ENCODE results near the gene DOK1.
A peak's percentile ranks its signal among the peaks of the same experiment; 100 is the strongest.
"Not testable (repeated sequence)": the region's sequence is repeated elsewhere in the genome, so short reads cannot be mapped to it uniquely, and the experiment has no call there.

DOK1 gene

GRCh38 chr2:74548285-74548899 lies 6.1 kb upstream of the DOK1 start:
- no peak for DNase-seq (ENCODE audit: low read depth in 1 of 2, low spot score in 1 of 2)

DNA sequence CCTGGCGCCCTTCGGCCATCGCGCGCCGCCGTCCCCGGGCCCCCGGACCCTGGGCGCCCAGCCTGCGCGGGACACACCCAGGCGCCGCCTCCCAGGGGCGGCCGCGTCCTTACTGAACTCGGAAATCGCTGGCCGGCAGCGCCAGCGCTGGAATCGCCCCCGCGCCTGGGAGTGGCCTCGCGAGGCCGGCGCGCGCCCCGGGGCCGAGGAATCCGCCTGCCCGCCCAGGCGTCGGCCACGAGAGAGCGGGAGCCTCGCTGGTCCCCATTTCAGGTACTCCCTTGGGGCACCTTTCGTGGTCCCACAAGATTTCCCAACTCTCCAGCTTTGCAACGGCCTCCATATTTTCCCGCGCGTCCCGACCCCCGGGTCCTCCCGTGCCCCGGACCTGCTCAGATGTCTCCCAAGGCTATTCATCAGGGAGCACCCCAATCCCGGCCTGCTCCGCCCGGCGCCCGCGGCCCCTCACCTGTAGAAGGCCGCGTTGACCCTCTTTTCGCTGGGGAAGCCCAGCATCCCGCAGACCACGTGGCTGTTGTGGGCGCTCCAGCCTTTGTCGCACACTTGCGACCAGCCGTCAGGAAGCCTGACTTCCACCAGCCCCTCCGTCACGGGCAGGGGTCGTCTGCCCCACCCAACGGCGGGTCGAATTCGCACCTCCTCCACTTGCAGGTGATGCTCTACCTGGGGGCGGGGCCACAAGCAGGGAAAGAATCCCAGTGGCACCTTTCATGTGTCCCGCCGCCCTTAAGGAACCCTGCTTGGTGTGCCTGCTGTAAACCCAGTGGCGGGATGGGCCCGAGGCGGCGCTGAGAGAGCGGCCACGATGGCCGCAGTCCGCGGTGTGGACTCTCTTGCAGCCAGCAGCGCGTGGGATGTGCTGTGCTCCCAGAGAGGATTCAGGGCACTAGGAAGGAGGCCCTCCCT lies 5.4 kb upstream of the DOK1 start:
- no peak for DNase-seq (ENCODE audit: low read depth in 1 of 2, low spot score in 1 of 2)

- no peak for DNase-seq (ENCODE audit: low read depth in 1 of 2, low spot score in 1 of 2)
Observed at GRCh38 chr2:74550231-74550630, 4.3 kb upstream of the DOK1 start.

- no peak for DNase-seq (ENCODE audit: low read depth in 1 of 2, low spot score in 1 of 2)
Observed at GRCh38 chr2:74551530-74551929, 3.0 kb upstream of the DOK1 start.

- DNase-seq (ENCODE audit: low read depth in 1 of 2, low spot score in 1 of 2) = no peak
Observed at GRCh38 chr2:74551942-74552913, 2.3 kb upstream of the DOK1 start.

DNA sequence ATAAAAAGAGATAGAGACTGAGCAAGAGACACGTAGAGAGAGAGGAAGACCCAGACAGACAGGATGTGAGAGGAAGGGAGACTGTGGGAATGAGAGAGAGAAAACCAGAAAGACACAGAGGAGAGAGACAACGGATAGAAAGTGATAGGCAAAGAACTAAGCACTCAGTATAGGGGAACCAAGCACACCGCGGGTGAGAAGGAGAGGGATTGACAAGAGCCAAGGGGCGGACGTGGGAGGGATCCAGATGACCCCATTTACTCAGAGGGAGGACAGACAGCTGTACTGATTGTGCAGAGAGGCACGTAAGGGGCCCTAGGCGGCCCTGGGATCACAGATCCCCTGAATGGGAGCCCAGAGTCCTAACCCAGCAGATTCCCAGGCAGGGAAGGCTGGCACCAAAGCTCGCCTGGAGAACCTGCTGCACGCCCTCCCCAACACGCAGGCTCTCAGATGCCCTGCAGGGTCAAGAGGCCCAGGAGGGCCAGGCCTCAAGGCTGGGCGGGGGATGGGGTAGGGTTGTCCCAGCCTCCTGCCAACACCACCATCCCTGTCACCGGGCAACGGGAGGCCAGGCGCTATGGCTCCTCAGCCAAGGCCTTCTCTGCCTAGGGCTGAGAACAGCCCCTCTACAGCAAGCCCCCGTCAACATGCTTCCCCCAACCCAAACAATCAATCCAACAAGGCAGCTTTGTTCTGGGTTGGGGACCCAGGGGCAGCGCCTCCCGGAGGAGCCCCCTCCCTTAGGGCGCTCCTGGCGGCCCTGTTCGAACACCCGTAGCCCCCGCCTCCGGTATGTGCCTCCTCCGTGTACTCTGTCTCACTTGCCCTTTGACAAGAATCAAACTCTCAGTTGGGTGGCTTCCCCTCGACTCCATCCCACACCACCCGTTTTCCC lies 1.4 kb upstream of the DOK1 start:
- DNase-seq (ENCODE audit: low read depth in 1 of 2, low spot score in 1 of 2) = no peak

DNA sequence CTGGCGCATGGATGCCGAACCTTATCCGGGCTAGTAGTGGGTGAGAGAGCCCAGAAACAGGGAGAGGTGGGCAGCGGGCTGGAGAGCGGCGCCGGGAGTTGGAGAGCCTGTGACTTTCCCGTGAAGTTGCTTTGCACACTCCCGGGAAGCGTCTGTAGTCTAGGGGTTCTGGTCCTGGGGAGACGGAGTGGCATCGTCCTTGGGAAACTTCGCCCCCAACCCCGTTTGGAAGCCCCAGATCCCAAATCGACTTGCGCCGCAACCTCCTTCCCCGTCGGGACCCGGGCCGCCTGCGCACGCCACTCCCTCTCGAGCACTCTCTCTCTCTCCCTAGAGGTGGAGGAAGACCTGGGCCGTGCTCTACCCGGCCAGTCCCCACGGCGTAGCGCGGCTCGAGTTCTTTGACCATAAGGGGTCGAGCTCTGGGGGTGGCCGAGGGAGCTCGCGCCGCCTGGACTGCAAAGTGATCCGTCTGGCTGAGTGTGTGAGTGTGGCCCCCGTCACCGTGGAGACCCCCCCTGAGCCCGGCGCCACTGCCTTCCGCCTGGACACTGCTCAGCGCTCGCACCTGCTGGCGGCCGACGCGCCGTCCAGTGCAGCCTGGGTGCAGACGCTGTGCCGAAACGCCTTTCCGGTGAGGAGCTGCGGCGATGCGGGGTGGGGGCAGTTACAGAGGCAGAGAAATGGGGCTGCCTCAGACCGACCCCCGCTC lies 456 bp downstream of the DOK1 start:
- DNase-seq (ENCODE audit: low read depth in 1 of 2, low spot score in 1 of 2) = peak in 1 of 2 donors; percentile 28

DNA sequence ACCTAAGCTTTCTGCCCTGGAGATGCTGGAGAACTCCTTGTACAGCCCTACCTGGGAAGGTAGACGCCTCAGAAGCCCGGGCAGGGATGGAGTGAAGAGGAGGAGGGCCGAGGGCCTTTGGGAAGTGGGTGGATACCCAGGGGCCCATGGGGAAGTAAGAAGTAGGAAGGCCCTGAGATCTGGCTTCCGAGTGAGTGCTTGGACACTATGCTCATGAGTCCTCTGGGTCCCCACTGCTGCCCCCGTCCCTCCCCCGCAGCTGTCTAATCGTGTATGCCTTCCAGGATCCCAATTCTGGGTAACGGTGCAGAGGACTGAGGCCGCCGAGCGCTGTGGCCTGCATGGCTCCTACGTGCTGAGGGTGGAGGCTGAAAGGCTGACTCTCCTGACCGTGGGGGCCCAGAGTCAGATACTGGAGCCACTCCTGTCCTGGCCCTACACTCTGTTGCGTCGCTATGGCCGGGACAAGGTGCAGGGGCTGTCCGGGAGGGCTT lies 1.1 kb downstream of the DOK1 start:
- no peak for DNase-seq (ENCODE audit: low read depth in 1 of 2, low spot score in 1 of 2)

GRCh38 chr2:74556159-74556558 lies 1.6 kb downstream of the DOK1 start:
- no peak for DNase-seq (ENCODE audit: low read depth in 1 of 2, low spot score in 1 of 2)

GRCh38 chr2:74556831-74557370 lies 2.4 kb downstream of the DOK1 start:
- DNase-seq (ENCODE audit: low read depth in 1 of 2, low spot score in 1 of 2) = no peak

DNA sequence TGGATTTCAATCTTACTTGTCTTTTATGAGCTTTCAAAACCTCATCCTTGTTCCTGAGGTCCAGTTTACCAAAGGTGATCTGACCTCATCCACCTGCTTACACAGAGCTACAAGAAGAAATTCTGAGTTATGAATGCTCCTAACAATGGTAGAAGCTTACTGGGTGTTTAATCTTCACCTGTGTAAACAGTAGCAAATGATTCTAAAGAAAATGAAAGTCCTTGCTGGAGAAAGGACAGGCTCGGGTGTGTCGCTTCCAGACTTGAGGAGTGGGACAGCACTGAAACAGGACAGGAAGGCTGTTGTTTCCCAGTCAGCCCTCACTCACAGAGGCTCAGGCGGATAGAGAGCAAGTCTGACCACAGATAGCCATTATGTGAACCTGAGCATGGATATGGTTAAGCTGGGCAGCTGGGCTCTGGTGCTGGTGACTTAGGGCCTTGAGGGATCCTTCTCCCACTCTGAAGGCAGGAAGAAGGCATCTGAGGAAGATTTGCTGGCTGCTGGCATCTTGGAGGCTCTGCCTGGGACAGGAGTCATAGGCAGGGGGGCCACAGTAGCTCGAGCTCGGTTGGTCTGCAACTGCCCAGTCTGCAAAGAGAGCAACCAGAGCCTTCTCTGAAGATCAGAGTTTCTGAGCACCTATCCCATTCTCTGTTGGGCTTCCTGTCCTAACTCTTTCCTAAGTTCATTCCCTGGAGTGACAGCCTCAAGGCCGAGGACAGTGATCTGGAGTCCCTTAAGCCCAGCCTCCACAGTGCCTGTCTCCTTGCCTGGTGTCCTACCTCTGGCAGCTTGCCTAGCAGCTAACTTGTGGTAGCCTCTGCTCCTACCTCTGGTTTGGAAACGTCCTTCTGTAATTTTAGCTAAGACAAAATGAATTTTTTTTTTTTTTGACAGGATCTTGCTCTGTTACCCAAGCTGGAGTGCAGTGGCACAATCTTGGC lies 4.0 kb downstream of the DOK1 start:
- no peak for DNase-seq (ENCODE audit: low read depth in 1 of 2, low spot score in 1 of 2)

DNA sequence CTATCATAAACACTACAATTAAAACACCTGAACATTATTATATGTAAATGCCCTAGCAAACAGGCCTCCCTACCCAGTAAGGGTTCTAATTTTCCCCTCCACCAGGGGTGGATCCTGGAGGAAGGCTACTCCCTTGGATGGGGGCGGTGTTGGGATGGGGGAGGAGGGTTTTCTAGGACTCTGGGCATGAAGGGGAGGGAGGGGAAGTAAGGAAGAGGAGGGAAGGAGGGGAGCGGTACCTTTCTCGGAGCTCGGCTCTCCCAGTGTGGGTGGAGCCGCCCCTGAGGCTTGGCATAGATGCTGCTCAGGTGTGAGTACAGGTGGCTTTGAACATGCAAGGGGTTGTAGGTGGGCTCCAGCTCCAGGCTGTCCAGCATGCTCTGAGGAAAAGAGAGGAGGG lies 5.4 kb downstream of the DOK1 start:
- DNase-seq (ENCODE audit: low read depth in 1 of 2, low spot score in 1 of 2) = no peak

DNA sequence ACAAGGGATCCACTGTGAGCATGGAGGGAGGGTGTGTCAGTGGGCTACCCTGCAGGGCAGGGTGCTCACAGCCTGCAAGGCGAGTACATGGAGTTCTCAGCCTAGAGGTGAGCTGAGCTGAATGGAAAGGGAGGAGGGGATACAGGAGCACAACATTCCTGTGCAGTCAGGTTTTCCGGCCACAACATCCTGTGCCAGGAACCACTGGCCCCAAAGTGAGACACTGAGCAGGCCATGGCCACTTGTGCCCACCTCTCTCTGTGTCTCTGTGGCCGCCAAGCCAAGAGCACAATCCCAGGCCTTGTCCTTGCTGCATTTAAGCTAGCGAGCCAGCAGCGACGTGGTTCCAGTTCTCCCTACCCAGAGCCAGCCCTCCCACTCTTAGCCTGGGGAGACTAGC lies 6.1 kb downstream of the DOK1 start:
- no peak for DNase-seq (ENCODE audit: low read depth in 1 of 2, low spot score in 1 of 2)

DNA sequence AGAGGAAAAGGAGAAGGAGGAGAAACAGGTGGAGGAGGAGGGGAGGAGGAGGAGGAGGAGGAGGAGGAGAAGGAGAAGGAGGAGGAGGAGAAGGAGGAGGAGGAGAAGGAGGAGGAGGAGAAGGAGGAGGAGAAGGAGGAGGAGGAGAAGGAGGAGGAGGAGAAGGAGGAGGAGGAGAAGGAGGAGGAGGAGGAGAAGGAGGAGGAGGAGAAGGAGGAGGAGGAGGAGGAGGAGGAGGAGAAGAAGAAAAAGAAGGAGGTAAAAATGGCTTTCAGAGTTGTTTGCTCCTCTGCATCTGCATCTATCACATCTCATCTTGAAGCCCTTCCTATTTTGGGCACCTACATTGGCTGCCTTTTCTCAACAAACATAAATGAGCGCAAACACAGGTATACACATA lies 6.5 kb downstream of the DOK1 start:
- DNase-seq (ENCODE audit: low read depth in 1 of 2, low spot score in 1 of 2) = not testable (repeated sequence)

- no peak for DNase-seq (ENCODE audit: low read depth in 1 of 2, low spot score in 1 of 2)
Observed at GRCh38 chr2:74562126-74562775, 7.7 kb downstream of the DOK1 start.

- DNase-seq (ENCODE audit: low read depth in 1 of 2, low spot score in 1 of 2) = no peak
Observed at GRCh38 chr2:74564222-74564621, 9.7 kb downstream of the DOK1 start.

DNA sequence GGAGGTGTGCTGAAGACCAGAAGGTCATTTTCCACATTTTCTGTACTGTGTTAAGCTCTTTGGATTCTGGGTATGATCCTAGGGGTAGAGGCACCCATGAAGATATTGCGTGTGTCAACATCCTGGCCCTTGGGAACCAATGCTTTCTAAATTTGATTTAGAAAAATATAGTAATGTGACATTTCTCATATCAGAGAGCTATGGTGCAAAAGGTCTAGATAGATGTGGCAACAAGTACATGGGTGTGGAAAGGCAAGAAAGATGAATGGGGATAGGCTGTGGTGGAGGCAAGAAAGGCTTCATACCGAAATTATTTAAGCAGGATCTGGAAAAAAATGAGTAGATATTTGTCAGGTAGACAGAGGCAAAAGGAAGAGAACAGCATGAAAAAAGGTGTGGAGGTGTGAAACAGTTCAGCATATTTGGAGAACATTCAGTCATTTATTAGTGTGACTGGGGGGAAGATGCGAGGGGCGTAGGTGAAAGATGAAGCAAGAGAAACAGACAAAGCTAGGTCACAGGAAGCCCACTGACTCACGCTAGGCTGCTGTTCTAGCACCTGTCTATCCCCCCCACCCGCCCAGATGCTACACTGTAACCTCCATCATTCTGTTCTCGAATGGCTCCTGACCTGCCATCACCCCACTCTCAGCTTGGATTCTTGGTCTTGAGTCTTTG lies 11.7 kb downstream of the DOK1 start:
- DNase-seq (ENCODE audit: low read depth in 1 of 2, low spot score in 1 of 2) = no peak

Data from stimulated activated CD4-positive, alpha-beta T cell treated with anti-CD3 and anti-CD28 coated beads, Interleukin-15, amount 100 ng/mL, for 1 hour (primary cell).